HG03159 (cell line): ENCODE measurements around the gene RECK.
"Not testable (repeated sequence)": the region's sequence is repeated elsewhere in the genome, so short reads cannot be mapped to it uniquely, and the experiment has no call there.

Source experiments
- ATAC-seq: cut with Tn5 transposase; IDR thresholded peaks from one replicate; pipeline ENCODE4 v1.9.1; 2021; ENCODE audit warnings: mild to moderate bottlenecking, moderate library complexity; ENCODE audit not compliant: unreplicated experiment

Gene RECK

DNA sequence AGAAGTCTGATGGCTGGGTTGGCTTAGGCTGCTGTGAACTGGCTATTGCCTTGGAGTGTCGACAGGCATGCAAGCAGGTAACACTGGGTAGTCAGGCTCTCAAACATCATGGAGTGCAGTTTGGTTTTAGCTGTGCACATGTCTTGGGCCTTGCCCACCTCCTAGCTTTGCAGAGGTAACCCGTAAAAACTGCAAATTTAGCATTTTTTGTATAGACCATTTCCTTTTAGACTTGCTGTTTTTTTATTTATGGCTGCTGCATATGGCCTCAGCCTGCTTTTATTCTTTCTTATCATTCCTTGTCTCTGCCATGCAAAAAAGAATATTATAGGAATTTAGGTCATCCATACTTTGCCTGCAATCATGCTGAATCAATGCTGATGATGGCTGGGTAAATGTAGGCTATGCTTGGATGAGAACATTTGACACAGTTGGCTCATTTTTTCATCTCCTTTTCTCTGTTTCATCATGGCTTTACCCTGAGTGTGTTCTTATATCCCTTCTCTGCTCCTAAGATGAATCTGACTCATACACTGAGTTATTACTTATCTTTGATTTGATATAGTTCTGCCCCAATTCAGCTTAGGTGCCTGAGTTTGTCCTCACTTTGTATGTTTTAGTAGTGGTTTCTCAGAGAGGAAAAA is 27.2 kb downstream of the RECK start:
- no peak for ATAC-seq

DNA sequence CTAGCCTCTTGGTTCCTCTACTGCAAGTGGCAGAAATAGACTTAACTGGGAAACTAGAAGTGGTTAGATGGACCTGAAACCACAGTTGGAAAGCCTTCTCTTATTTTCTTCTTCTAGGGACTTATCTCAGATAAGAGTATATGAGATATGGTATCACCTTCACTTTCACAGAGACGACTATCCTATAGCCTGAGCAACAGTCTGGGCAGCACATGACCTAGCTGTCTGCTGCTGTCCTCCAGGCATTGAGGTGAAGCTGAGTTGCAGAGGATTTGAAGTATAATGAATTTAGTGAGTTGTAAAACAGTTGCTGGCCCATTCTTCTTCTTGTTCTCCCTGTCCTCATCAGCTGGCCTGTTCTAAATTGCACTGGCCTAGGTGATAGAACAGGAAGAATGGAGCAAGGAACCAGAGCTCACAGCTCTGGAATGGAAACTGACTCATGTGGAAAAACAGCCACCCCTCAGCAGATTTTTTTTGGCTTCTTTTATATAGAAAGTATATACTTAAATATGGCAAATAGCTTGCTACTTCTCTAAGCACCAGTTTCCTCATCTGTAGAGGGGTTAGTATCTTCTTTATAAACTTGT is 27.8 kb downstream of the RECK start:
- no peak for ATAC-seq

DNA sequence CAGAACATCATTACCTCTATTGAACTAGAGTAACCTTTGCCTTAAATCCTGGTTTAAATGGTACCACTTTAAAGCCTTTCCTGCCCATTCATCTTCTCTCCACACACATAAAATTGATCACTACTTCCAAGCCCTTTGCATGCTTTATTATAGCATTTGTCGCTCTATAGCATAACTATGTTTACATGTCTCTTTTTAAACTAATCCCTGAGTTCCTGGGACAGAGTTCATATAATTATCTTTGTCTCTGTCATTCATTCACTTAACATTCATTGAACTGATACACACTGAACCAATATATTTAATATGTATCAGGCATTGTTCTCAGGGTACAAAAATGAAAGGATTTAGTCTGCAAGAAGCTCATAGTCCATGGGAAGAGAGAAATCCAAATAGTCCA is 37.3 kb downstream of the RECK start:
- ATAC-seq = no peak

DNA sequence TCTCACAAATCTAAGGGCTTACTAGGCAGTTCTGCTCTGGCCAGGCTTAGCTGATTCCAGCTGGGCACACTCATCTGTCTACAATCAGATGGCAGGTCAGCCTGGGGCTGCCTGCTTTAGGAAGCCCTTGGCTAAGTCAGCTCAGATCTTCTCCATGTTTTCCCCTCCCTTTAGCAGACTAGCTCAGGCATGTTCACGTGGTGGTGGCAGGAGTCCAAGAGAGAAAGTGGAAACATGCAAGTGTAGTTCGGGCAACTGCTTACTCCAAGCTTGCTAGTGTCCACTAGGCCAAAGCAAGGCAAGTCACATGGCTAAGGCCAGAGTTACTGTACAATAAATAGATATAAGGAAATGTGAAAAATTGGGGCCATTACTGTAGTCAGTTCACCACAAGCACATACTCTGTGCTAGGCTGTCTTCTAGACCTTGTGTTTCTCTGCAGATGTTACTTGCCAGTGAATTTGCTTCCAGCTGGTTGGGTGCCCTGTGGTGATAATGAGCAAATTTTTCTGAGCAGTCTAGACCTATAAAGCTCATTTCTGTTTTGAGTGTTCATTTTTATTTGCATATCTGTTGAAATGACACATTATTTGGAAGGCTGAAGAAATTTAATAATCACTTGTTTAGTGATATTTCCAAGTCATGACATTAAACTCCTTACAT is 38.3 kb downstream of the RECK start:
- no peak for ATAC-seq

DNA sequence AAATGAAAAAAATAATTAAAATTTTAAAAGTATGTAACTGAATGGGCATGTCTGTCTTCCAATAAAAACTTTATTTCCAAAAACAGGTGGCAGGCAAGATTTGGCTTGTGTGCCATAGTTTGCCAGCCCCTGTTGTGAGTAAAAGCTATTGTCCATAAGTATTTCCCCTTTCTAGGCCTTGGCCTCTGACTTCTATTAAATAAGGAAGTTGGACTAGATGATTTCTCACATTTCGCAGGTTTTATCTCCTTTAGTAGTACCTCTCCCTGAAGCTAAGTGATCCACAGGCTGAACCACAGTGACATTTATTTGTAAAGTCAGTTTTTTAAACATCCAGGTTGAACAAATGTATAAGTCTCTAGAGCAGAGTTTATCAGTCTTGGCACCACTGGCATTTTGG is 41.3 kb downstream of the RECK start:
- no peak for ATAC-seq

DNA sequence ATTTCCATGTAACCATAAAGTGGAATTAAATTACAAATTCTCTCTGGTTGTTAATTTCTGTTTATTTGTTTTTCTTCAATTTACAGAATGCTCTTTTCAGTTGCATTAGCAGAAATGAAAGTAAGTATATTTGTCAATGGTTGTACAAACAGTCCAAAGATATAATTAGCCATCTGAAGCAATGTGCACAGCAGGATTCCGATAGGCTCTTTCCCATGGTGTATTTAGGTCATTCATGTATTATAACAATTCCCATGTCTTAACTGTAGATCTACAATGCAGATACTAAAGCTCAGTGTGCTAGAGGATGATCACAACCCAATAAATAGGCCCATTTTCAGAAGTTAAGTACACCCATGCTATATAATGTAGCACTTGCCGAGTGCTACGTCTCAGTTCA is 43.8 kb downstream of the RECK start:
- ATAC-seq = no peak

DNA sequence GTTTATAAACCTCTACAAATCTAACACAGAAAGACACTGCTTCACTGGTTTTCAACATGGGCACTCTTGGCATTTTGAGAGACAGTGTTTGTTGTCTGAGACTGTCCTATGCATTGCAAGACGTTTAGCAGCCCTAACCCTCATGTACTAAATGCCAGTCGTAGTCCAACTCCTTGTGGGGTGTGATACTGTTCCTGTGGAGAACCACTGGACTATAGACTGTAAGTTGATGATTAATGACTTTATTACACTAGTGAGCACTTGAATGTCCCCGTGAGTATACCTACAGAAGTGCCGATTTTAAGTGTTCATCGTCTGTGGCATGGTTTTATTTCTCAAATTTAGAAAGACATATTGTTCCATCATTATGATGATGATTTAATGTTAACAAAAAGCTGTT is 46.2 kb downstream of the RECK start:
- no peak for ATAC-seq

DNA sequence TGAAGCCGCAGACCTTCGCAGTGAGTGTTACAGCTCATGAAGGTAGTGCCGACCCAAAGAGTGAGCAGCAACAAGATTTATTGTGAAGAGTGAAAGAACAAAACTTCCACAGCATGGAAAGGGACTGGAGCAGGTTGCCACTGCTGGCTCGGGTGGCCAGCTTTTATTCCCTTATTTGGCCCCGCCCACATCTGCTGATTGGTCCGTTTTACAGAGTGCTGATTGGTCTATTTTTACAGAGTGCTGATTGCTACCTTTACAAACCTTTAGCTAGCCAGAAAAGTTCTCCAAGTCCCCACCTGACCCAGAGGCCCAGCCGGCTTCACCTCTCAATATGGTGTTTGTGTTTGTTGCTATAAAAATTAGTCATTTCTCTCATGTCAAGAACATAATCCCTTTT is 49.7 kb downstream of the RECK start:
- no peak for ATAC-seq

DNA sequence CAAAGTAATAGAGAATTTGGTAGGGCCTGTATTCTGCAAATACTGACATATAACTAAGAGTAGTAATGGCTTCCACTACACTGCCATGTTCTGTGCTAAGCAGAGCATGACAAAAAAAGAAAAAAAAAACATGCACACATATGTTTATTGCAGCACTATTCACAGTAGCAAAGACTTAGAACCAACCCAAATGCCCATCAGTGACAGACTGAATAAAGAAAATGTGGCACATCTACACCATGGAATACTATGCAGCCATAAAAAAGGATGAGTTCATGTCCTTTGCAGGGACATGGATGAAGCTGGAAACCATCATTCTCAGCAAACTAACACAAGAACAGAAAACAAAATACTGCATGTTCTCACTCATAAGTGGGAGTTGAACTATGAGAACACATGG is 50.3 kb downstream of the RECK start:
- ATAC-seq = not testable (repeated sequence)

DNA sequence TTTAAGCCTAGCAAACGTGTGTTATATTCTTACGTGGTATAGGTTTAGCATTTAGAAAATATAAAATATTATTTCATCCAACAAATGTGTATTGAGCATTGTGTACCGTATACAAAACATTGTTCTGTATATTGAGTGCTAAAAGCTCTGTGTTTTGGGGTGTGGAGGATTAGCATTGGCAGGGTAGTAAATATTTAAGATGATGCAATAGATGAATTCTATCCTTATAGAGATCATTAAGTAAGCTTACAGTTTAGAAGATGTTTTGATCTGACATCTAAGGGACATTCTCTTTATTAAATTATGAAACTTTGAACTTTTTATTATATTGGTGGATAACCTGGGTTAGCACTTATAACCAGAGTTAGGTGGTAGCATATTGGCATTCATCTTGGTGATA is 51.3 kb downstream of the RECK start:
- ATAC-seq = no peak

DNA sequence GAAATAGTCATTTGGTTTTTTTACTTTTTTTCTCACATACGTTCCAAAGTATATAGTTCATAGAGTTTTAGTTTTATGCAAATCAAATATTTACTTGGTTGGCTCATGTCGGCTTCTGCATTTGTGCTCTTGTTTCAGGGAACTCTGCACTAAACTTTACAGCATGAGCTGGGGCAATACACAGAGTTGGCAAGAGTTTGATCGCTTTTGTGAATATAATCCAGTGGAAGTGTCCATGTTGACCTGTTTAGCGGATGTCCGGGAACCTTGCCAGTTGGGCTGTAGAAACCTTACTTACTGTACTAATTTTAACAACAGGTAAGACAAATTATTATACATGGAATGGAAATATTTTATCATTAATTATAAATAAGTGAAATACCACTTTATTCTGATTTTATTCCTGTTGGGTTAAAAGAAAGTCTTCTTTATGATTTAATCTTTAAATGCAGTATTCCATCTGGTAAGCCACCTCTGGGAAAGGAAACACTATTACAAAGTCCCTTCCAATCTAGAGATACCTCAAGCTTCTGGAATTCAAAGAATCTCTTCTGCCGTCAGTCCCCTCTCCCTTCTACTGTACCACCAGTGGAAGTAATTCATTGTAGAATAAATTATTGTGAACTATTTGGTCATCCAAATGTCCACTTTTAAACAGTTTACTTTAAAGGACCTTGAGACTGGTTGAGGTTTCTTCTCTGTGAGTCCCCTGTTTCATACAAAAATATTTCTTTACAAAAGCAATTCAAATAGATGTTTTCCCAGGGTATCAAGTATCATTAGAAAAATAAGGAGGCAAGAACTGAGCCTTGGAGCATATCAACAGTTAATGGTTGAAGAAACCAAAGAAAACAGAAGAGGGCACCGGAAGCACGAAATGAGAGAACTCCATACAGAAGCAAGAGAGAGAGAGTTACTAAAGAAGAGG is 54.6 kb downstream of the RECK start:
- ATAC-seq = no peak

DNA sequence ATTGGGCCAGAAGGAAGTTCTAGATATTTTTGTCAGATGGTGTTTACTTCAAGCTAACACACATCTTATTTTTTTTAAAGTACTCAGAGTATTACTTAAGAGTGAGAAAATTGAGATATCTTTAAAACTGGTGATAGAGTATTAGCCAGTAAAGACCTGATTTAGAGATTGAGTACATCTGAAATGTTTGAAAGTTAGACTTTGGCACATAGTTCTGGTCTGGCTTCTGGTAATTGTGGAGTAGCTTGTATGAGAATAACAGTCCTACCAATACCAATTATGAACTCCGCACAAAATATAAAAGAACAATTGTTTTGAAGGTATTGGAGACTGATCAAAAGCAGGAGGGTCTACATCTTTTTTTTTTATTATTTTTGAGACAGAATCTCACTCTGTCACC is 55.3 kb downstream of the RECK start:
- no peak for ATAC-seq

DNA sequence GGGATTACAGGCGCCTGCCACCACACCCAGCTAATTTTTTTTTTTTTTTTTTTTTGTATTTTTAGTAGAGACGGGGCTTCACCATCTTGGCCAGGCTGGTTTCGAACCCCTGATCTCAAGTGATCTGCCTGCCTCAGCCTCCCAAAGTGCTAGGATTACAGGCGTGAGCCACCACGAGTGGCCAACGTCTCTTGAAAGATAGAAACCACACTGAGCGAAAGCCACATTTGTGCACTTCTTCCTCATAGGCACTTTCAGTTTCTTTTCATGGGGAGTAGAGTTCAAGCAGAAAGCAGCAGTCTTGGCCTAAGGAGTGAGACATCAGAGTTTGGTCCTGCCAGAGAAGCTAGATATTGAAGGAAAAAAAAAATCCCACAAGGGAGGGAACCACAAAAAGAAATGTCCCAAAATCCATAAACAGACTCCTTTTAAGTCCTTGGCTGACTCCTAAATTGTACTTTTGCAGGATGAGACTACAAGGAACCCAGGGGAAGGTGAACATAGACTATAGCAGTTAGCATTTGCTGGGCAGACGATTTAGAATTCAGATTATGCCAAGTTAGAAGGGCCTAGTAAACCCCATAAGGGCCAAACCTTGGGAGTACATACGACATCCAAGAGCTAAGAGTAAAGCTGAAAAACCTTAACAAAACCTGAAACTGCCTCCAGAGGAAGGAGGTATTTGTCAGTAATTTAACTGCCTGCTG is 55.9 kb downstream of the RECK start:
- peak; percentile 94 for ATAC-seq

DNA sequence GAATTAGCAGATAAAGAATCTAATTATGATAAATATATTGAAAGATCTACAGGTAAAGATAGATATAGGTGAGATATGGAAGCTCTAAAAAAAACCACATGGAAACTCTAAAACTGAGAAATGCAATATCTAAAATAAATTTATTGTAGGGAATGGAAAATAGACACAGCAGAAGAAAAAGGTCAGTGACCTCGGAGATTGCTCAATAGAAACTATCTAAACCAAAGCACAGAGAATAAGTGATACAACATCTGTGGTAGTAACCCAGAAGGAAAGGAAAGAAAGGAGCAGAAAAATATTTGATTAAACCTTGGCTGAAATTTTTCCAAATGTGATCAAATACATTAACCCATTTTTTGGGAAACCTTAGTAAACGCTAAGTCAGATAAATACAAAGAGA is 56.7 kb downstream of the RECK start:
- no peak for ATAC-seq

DNA sequence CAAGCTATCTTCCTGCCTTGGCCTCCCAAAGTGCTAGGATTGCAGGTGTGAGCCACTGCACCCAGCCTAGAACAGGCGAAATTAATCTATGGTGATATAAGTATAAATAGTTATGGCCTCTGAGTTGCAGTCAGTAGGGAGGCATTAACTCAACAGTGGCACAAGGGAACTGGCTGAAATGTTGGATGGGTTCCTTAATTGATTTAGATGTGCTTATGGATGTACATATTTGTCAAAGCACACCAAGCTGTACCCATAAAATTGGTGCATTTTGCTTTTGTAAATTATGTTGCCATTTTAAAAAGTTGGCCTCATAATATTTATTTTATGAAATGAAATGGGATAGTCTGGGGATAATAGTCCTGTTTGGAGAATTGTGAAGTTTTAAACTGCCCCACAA is 63.0 kb downstream of the RECK start:
- ATAC-seq = no peak

DNA sequence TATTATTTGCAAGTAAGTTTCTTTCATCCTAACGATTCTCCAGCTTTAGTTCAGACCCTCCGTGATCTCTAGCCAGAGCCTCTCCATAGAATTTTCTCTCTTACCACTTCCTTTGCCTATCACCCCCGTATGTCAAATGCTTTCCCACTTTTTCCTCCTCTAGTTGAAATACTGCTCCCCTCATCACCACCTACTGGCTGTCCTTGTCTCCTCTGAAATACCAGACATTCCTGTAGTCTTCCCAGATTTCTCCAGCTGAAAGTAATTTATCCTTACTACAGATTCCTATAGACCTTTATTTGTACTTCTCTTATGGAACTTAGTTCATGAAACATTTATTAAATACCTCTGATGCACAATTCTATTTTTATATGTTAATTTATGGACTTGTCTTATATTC is 63.8 kb downstream of the RECK start:
- no peak for ATAC-seq

DNA sequence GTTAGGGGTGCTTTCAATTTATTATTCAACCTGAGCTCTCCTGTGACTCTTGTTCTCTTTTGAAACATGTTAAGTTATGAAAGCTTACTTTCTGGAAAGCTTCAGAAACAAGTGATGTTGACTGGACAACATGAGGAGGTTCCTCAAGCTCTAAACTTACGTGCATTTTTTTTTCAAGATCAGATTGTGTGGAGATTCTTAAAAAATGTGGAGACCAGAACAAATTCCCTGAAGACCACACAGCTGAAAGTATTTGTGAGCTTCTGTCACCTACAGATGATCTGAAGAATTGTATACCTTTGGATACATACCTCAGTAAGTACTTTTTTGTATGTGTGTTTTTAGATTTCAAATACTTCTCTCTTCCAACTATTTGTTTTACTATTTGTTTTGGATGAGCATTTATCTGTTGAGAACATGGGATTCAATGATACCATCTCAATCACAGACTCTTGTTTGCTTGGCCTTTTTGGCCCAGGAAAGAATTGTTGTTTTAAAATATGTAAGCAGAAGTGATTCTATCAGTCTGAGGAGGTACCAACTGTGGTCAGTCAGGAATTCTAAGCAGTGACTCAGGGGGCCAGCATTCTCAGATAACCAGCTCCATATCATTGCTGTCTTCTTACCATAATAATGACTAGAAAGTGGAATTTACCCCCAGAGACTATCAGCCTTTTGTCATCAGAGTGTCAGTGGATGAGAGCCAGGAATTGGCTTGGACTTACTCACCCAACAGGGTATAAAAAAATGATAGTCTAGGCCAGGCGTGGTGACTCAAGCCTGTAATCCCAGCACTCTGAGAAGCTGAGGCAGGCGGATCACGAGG is 65.4 kb downstream of the RECK start:
- ATAC-seq = no peak

DNA sequence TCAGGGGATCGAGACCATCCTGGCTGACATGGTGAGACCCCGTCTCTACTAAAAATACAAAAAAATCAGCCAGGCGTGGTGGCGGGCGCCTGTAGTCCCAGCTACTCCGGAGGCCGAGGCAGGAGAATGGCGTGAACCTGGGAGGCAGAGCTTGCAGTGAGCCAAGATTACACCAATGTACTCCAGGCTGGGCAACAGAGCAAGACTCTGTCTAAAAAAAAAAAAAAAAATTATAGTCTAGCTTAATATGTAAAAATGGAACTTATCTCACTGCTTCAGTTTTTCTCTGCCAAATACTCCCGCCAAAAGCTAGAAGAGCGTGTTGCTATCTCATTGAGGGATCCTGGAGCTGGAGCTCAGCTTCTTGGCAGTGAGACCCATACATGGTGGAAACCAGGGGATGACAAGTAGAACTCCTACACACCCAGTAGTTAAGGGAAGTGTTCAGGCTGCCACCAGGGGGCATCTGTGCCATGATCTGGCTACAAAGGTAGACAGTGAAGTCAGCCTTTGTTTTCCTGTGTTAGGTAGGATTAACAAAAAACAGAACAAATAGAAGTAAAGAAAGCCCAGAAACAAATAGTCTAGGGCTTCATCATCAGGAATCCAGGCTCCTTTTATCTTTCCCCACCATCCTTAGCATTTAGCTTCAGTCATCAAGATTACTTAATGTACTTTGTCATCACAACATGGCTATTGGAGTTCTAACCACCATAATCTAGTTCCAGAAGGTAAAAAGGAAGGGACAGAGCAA is 66.2 kb downstream of the RECK start:
- no peak for ATAC-seq

DNA sequence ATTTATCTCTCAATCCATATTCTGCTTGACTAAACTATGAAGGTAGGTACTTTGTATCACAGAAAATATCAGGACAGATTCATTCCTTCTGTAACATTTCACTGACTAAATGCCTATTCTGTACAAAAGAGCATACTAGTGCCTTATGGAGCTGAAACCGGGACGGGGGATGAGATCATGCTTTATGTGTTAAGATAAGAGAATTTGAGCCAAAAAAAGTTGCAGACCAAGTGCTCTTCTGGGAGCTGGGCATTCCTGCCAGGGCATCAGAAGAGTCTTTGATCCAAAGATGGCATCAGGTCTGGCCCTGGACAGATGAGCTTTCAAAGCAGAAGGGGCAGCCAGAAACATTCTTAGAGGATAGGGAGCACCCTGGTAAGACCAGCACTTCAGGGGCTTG is 72.4 kb downstream of the RECK start:
- no peak for ATAC-seq
